Stimulated activated effector memory CD8-positive, alpha-beta T cell treated with anti-CD3 and anti-CD28 coated beads, Interleukin-12 subunit alpha, Interleukin-12 subunit beta, amount 100 ng/mL, for 72 hours (primary cell): ENCODE data around the gene MMS22L.
A peak's percentile ranks its signal among the peaks of the same experiment; 100 is the strongest.

Source experiments
- ATAC-seq: fragments of 150-1000 bp; cut with Tn5 transposase; 2 replicates; pipeline ENCODE4 v1.10.0; 2021
- DNase-seq, 2 donors: peaks; one replicate each; pipeline ENCODE4 v3.0.0; 2021 to 2022; ENCODE audit warnings: low spot score in 2 of 2
- H3K27ac Mint-ChIP-seq: one replicate; pipeline ENCODE4 v1.8.0; 2022; ENCODE audit warnings: mild to moderate bottlenecking, mixed read lengths
- H3K36me3 Mint-ChIP-seq: one replicate; pipeline ENCODE4 v1.8.0; 2022; ENCODE audit warnings: mild to moderate bottlenecking, mixed read lengths
- H3K4me1 Mint-ChIP-seq: one replicate; pipeline ENCODE4 v1.8.0; 2022; ENCODE audit warnings: mixed read lengths
- H3K4me3 Mint-ChIP-seq: one replicate; pipeline ENCODE4 v1.8.0; 2022; ENCODE audit warnings: mild to moderate bottlenecking, mixed read lengths
- H3K9me3 Mint-ChIP-seq: one replicate; pipeline ENCODE4 v1.8.0; 2022; ENCODE audit warnings: mixed read lengths

Gene MMS22L

GRCh38 chr6:97288188-97288587, 5.2 kb upstream of the MMS22L start:
- Mint-ChIP-seq H3K9me3 (no peaks in the 10 kb centered on the region), H3K4me1 (no peaks in the 10 kb centered on the region), H3K27ac (no peak overlapping the region), H3K4me3 (no peak overlapping the region), H3K36me3 (no peaks in the 10 kb centered on the region)
- ATAC-seq, result no peak
- no peak for DNase-seq

DNA sequence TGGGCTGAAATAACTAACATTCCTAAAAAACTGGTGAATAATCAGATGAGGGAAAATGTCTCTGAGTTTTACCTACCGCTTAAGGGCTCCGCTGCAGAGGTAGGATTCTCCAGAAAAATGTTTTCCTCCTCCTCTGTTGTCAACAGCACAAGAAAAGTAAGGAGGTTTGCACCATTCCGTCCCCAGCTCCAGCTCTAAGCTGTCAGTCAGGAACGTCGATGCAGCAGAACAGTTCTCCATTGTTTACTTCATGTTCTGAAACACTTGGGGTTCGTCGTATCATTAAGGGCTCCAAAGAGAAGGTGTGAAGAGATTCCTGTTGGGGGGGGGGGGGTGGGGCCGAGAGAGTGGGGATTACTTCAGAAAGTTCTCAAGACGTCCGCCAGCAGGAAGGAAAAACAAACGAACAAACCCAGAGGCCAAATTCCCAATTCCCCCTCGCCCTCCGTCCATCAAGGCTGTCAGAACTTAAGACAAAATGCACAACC, 734 bp downstream of the MMS22L start:
- ATAC-seq (peak; percentile 1), DNase-seq (no peak)
- H3K27ac Mint-ChIP-seq, result peak overlapping the region; percentile 83

GRCh38 chr6:97280766-97281165, 2.2 kb downstream of the MMS22L start:
- peaks cover 59% of the 10 kb centered on the region for H3K36me3 Mint-ChIP-seq
- H3K4me3 Mint-ChIP-seq, result peak overlapping the region; percentile 83
- no peak for ATAC-seq
- no peaks in the 10 kb centered on the region for H3K9me3 Mint-ChIP-seq
- H3K27ac Mint-ChIP-seq, result no peak overlapping the region
- peaks cover 6% of the 10 kb centered on the region for H3K4me1 Mint-ChIP-seq
- DNase-seq, result no peak

More for the DNA sequence above, 734 bp downstream of the MMS22L start:
- Mint-ChIP-seq H3K4me3 (peak overlapping the region; percentile 83), H3K36me3 (peaks cover 45% of the 10 kb centered on the region), H3K9me3 (no peaks in the 10 kb centered on the region), H3K4me1 (peaks cover 5% of the 10 kb centered on the region)

- peaks cover 96% of the 10 kb centered on the region for H3K36me3 Mint-ChIP-seq
- H3K9me3 Mint-ChIP-seq, result no peaks in the 10 kb centered on the region
- ATAC-seq (no peak), DNase-seq (no peak)
- H3K4me3 Mint-ChIP-seq, result no peak overlapping the region
- H3K4me1 Mint-ChIP-seq, result peaks cover 6% of the 10 kb centered on the region
- H3K27ac Mint-ChIP-seq, result no peak overlapping the region
Observed at GRCh38 chr6:97275804-97276203, 7.2 kb downstream of the MMS22L start.

DNA sequence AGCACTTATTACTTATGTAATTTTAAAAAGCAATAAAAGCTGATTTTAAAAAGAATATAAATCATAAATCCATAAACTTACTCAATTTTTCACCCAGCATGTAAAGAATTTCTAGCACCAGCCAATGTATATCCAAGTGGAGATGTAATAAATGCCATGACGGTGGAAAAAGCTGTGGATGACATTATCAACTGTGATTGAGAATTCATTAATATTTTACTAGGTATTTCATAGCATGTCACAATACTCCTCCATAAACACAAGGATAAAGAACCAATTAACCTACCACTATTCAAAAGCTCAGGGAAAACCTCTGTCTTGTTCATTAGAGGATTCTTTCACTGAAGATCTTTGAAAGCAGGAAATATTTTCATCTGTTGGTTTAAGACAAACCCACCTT, 13.2 kb downstream of the MMS22L start:
- peaks cover 98% of the 10 kb centered on the region for H3K36me3 Mint-ChIP-seq
- DNase-seq (no peak), ATAC-seq (no peak)
- H3K9me3 Mint-ChIP-seq, result no peaks in the 10 kb centered on the region
- H3K4me1 Mint-ChIP-seq, result no peaks in the 10 kb centered on the region
- H3K27ac Mint-ChIP-seq, result no peak overlapping the region
- H3K4me3 Mint-ChIP-seq, result no peak overlapping the region

GRCh38 chr6:97262676-97263075, 20.3 kb downstream of the MMS22L start:
- Mint-ChIP-seq H3K27ac (no peak overlapping the region), H3K36me3 (peaks cover 89% of the 10 kb centered on the region), H3K4me1 (no peaks in the 10 kb centered on the region), H3K9me3 (no peaks in the 10 kb centered on the region), H3K4me3 (no peak overlapping the region)
- ATAC-seq, result no peak
- DNase-seq, result no peak

DNA sequence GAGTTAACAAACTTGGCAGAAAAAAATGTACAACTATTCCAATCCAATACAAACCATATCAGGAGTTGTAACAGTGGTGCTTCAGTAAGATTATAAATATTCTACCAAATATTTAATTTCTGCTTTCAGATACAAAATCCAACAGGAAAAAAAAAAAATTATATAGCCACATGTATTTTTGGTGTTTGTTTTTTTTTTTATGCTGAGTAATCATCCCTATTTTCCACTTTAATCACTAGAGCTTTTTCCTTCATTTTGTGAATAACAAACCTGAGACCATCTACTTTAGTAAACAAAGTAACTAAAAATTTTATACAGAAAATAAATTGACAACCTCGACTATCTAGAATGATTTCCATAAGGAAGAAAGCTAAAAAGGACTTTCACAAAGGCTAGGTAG, 36.2 kb downstream of the MMS22L start:
- Mint-ChIP-seq H3K36me3 (peaks cover 30% of the 10 kb centered on the region), H3K9me3 (peaks cover 11% of the 10 kb centered on the region), H3K27ac (no peak overlapping the region), H3K4me3 (no peak overlapping the region), H3K4me1 (no peaks in the 10 kb centered on the region)
- no peak for ATAC-seq
- no peak for DNase-seq

DNA sequence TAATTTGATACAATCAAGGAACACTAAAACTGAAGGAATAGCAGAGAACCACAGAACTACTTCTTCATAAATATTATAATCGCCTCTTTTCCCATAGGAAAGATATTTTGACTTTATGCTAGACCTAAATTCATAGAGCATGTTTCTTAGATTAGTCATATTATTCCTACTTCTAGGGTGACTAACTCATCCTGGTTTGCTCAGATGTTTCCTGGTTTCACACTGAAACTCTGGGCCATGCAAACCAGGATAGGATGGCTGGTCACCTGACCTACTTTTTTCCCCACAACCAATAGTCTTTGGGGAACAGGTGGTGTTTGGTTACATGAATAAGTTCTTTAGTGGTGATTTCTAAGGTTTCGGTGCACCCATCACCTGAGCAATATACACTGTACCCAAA, 42.8 kb downstream of the MMS22L start:
- peaks cover 23% of the 10 kb centered on the region for H3K36me3 Mint-ChIP-seq
- H3K4me1 Mint-ChIP-seq, result no peaks in the 10 kb centered on the region
- H3K27ac Mint-ChIP-seq, result no peak overlapping the region
- H3K9me3 Mint-ChIP-seq, result peaks cover 11% of the 10 kb centered on the region
- ATAC-seq (peak; percentile 36), DNase-seq (no peak)
- no peak overlapping the region for H3K4me3 Mint-ChIP-seq

DNA sequence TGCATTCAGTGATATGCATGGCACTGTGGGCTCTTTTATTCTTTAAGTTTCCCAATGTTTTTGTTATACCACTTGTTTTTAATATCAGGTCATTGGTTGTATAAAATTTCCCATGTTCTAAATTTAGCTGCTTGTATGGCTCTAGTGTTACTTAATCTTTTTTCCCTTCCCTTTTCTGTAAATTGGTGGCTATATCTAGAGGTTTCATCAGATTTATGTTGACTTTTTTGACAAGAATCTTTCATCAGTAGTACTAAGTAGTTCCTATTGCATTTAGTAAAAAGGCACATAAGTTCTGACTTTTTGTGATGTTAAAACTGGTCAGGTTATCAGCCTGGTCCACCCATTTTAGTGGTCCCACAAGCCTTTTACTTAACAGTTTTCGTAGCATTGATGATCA, 51.1 kb downstream of the MMS22L start:
- H3K4me3 Mint-ChIP-seq, result no peak overlapping the region
- no peak overlapping the region for H3K27ac Mint-ChIP-seq
- H3K36me3 Mint-ChIP-seq, result peaks cover 46% of the 10 kb centered on the region
- DNase-seq, result no peak
- no peaks in the 10 kb centered on the region for H3K9me3 Mint-ChIP-seq
- no peak for ATAC-seq
- no peaks in the 10 kb centered on the region for H3K4me1 Mint-ChIP-seq

- no peaks in the 10 kb centered on the region for H3K4me1 Mint-ChIP-seq
- ATAC-seq (no peak), DNase-seq (no peak)
Observed at GRCh38 chr6:97222903-97223302, 60.1 kb downstream of the MMS22L start.

GRCh38 chr6:97218912-97219311, 64.1 kb downstream of the MMS22L start:
- Mint-ChIP-seq H3K27ac (no peak overlapping the region), H3K4me3 (no peak overlapping the region), H3K9me3 (no peaks in the 10 kb centered on the region), H3K36me3 (no peaks in the 10 kb centered on the region), H3K4me1 (no peaks in the 10 kb centered on the region)
- ATAC-seq (no peak), DNase-seq (no peak)

More at GRCh38 chr6:97222903-97223302, 60.1 kb downstream of the MMS22L start:
- Mint-ChIP-seq H3K36me3 (peaks cover 31% of the 10 kb centered on the region), H3K27ac (no peak overlapping the region), H3K4me3 (no peak overlapping the region), H3K9me3 (no peaks in the 10 kb centered on the region)

DNA sequence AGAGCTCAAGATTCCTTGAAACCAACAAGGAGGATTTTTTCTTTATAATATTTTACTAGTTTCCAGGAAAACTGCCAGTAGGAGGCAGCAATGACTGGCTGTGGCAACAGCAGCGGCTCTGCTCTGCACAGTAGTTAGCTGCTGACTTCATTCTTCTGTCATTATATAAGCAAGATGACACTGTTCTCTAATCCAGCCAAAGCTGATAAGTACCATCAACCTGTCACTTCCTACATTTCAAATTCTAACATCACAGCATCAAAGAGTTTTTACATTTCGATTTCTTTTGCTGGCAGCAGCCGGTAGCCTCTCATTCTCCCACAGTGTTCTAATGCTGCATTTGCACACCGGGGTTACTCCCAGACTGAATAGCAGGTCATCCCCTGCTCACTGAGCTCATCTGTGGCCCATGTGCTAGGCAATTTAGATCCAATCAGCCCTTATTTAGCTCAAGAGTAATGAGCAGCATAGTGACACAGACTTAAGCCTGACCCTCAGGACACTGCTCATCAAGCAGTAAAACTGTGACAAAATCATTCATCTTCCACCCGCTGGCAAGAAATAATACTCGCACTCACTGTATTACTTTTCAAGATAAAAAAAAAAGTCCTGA, 67.8 kb downstream of the MMS22L start:
- ATAC-seq (peak; percentile 54), DNase-seq (no peak)
- no peak overlapping the region for H3K4me3 Mint-ChIP-seq
- no peaks in the 10 kb centered on the region for H3K9me3 Mint-ChIP-seq
- no peaks in the 10 kb centered on the region for H3K4me1 Mint-ChIP-seq
- H3K27ac Mint-ChIP-seq, result no peak overlapping the region
- no peaks in the 10 kb centered on the region for H3K36me3 Mint-ChIP-seq

- H3K36me3 Mint-ChIP-seq, result no peaks in the 10 kb centered on the region
- DNase-seq (no peak), ATAC-seq (no peak)
- no peaks in the 10 kb centered on the region for H3K4me1 Mint-ChIP-seq
- no peak overlapping the region for H3K4me3 Mint-ChIP-seq
- no peak overlapping the region for H3K27ac Mint-ChIP-seq
- H3K9me3 Mint-ChIP-seq, result no peaks in the 10 kb centered on the region
Observed at GRCh38 chr6:97214671-97215070, 68.3 kb downstream of the MMS22L start.

GRCh38 chr6:97207383-97207782, 75.6 kb downstream of the MMS22L start:
- ATAC-seq, result no peak
- Mint-ChIP-seq H3K4me1 (no peaks in the 10 kb centered on the region), H3K27ac (no peak overlapping the region), H3K4me3 (no peak overlapping the region), H3K9me3 (no peaks in the 10 kb centered on the region), H3K36me3 (no peaks in the 10 kb centered on the region)
- DNase-seq, result no peak

DNA sequence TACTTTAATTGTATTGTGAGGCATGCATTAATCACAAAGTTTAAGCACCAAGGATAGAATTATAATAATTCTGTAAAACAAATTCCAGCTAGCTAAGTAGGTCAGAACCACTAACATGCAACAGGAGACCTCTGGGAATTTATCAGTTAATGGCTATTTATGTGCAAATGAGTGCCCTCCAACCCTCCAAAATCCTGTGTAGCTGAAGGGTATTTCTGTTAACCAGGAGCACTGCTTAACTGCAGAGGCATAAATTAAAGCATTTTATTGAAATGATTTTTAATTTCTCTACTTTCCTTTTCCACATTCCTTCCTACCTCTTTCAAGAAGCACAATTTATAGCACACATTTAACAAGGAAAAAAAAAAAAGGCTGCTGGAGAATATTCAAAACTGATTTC, 77.0 kb downstream of the MMS22L start:
- H3K4me3 Mint-ChIP-seq, result no peak overlapping the region
- no peaks in the 10 kb centered on the region for H3K36me3 Mint-ChIP-seq
- DNase-seq (no peak), ATAC-seq (no peak)
- no peak overlapping the region for H3K27ac Mint-ChIP-seq
- no peaks in the 10 kb centered on the region for H3K9me3 Mint-ChIP-seq
- H3K4me1 Mint-ChIP-seq, result no peaks in the 10 kb centered on the region

DNA sequence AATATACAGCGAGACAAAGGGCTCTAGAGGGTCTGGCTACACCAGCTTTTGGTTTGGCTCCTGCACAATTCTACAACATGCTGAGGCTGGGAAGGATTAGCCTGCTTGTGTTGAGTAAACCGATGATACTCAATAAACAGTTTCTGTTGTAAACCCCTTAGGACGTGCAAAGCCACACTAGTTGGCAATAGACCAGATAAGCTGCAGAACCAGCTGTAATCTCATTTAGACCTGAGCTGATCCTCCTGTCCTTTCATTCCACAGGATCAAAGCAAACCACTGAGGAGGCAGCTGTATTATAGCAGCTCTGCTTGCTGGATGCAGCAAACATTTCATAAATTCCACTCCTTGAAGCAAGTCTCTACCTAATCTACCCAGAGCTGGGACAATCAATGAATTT, 79.7 kb downstream of the MMS22L start:
- Mint-ChIP-seq H3K27ac (no peak overlapping the region), H3K4me1 (no peaks in the 10 kb centered on the region), H3K36me3 (no peaks in the 10 kb centered on the region), H3K9me3 (no peaks in the 10 kb centered on the region), H3K4me3 (no peak overlapping the region)
- DNase-seq (no peak), ATAC-seq (no peak)
